Activated CD4-positive, CD25-positive, alpha-beta regulatory T cell treated with anti-CD3 and anti-CD28 coated beads, Interleukin-2, amount 50 U/mL, for 16 hours (primary cell): ENCODE results near the gene CBX6.

Experiments used
- DNase-seq: peaks from one replicate; pipeline ENCODE4 v3.0.0-alpha.2; 2020; ENCODE audit warnings: low read depth, low spot score

The CBX6 gene

DNA sequence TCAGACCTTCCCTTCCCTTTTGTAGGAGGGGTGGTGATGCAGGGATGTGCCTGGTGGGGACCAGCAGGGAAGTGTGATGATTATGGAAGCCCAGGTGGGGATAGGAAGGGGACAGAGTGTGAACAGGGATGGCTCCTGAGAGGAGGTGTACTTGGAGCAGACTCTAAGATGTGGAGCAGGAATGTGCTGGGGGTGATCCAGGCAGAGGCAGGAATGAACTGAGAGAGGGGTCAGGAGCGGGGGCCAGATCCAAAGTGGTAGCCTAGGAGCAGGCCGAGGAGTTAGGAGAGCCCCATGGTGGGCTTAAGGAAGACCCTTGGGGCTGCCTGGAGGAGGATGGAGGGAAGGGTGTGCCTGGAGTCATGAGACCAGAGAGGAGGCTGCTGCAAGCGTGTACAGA, 31.9 kb downstream of the CBX6 start:
- no peak for DNase-seq

DNA sequence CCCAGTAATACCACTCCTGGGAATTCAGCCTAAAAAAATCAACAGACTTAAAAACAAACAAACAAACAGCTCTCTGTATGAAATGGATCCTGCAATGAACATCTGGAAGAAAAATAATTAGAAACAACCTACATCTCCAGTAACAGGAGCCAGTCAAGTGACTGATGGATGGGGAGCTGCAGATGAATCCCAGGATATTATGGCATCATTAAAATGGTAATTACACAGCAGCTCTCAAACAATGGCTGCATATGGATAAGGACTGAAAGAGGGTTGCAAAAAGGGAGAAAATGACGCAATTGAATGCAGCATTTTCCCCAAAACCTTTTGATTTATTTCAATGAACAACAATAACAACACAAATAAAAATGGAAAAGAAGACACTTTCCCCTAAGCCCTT, 32.3 kb downstream of the CBX6 start:
- no peak for DNase-seq

DNA sequence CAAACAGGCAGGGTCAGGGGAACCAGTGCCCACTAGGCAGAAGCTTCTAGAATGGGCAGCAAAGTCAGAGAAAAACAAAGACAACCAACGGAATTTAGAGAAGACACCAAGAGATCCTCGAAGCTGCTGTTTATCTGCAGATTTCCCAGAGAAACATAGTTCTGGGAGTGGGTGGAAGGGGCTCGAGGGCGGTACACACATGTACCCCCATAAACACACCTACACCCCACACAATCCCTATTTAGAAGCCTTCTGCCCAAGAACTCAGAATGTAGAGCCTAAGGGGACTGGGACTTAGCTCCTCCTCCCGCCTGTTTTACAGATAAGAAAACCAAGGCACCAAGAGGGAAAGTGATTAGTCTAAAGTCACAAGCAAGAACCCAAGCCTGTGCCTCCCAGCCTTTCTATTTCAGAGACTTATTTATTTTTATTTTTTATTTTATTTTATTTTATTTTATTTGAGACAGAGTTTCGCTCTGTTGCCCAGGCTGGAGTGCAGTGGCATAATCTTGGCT, 34.5 kb downstream of the CBX6 start:
- no peak for DNase-seq

DNA sequence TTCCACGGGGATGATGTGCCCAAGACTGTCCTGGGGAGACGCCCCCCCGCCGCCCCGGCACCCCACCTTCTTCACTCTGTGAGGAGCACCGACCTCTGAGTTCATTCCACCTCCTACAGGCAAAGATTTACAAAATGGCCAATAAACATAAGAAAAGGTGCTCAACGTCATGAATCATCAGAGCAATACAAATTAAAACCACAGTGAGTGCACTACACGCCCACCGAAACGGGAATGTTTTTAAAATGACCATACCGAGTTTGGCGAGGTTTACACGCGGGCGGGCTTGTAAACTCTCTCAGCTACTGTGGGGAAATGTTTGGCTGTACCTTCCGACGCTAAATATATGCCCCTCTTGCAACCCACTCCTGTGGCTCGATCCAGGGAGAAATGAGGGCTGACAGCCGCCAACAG, 36.1 kb downstream of the CBX6 start:
- DNase-seq: no peak

DNA sequence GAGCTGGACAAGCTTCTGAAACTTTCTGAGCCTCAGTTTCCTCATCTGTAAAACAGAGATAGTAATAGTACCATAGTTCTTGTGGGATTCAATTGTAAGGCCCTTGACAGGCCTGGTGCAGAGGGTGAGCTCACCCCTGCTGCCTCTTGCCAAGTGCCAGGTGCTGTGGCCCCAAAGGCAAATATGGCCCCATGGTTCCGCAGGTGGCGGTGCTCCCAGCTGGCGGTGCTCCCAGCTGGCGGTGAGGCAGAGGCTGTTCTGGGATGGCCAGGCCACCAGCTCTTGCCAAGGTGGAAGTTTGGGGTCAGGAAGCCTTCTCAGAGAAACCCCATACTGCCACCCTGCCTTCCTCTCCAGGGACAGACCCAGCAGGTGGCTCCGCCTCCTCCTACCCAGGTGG, 37.0 kb downstream of the CBX6 start:
- DNase-seq: no peak

DNA sequence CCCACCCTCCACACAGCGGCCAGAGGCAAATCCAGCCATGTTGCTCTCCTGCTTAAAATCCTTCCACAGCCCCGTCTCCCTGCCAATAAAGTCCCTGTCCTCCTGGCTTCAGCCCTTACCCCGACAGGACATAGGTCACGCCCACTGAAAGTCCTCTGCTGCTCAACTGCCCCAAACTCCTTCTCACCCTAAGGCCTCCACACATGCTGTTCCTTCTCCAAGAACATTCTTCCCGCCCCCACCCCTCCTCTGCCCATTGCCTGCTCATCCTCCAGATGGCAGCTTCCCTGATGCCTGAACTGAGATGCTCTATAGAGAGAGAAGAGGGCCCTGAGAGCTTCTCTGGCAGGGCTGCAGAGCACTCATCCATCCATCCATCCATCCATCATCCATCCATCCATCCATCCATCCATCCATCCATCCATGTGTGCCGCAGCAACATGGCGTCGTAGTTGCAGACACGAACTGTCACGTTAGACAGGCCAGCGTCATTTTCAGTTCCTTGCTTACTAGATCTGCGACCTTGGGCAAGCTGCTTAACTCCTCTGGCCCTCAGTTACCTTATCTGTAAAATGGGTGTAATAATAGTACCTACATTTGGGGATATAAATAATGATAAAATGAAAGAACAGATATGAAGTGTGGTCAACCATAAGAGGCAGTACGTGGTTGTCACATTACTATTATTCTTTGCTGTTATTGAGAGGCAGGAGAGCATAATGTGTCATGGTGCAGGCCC, 37.6 kb downstream of the CBX6 start:
- no peak for DNase-seq

DNA sequence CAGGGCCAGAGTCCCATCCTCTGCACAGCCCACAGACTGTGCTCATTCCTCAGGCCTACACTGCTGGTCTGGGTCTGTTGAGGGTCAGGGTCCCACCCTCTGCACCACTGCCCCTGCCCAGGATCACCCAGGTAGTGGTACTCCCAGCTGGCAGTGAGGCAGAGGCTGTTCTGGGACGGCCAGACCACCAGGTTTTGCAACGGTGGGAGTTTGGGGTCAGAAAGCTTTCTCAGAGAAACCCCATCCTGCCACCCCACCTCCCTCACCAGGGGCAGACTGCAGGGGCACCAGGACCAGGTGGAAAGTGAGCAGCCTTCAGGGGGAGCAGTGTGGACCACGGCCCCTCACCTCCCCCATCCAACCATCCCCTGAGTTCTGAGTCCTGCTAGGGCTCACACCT, 39.0 kb downstream of the CBX6 start:
- no peak for DNase-seq

DNA sequence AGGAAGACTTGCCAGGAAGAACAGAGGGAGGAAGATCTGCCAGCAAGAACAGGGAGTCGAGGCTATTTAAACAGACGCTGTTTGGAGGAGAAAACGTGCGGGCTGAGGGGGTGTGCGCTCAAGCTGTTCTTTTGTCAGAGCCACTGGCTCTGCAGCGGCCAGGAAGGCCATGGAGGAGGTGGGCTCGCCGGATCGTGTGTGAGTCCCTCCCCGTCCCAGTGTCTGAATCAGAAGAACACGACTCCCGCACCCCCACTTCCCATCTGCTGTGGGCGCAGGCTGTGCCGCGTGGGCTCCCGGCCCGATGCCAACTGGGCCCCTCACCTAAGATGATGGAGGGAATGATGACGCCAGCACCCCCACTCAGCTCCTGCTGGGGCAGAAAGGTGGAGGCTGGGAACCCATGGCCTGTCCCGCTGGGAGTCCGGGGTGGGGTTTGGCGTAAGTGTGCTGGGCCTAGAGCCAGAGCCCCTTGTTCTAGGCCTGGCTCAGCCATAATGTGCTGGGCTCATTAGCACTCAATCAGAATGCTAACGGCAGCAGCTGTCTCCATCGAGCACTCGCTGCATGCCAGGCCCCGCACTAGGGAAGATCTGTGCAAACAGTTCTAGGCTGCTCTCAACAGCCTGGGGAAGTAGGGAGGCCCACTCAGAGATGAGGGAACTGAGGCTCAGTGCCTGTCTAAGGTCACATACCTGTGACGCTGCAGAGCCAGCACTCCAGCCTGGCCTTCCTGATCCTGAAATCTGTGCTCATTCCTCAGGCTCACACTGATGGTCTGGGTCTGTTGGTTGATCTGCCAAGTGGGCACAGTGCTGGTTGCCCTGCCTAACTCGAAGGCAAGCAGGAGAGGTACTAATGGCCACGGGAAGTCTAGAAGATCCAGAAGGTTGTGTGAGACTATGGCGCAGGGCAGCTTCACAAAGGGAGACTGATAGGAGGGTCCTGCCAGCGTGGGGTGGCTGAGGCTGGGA, 39.7 kb downstream of the CBX6 start:
- no peak for DNase-seq

DNA sequence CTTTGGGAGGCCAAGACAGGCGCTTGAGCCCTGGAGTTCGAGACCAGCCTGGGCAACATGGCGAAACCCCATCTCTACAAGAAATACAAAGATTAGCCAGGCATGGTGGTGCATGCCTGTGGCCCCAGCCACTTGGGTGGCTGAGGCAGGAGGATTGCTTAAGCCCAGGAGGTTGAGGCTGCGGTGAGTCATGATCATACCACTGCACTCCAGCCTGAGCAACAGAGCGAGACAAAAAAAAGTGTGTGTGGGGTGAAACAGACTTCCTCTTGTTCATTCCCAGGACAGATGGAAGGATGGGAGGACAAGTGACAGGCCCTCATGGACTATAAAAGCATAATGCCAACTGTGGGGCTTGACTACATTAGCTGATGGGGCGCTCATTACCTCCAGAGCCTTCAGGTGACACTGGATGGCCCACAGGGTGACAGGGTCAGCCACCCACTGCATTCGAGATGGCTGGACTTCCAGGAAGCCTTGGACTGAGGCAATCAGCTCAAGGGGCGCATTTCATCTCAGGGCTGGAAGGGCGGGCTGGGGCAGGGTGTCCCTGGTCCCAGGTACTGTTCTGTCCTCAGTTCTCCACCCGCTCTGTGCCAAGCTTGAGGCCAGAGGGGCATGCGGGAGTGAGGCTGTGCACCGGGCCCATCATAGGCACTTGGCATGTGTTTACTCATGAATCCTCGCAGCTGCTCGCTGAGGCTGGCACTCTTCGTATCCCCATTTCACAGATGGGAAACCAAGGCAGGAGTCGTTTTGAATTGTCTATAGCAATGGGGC, 40.7 kb downstream of the CBX6 start:
- no peak for DNase-seq

DNA sequence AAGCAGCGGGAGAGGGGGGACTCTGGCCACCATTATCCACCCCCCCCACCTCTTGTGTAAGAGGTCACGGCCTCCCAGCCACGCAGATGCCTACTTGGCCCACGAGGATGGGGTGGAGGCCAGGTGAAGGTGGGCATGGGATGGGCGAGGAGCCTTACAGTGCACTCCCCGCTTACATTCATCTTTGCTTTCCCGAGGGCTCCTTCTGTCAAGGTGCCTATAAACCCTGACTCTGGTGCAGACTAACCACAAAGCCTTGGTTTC, 41.2 kb downstream of the CBX6 start:
- no peak for DNase-seq

DNA sequence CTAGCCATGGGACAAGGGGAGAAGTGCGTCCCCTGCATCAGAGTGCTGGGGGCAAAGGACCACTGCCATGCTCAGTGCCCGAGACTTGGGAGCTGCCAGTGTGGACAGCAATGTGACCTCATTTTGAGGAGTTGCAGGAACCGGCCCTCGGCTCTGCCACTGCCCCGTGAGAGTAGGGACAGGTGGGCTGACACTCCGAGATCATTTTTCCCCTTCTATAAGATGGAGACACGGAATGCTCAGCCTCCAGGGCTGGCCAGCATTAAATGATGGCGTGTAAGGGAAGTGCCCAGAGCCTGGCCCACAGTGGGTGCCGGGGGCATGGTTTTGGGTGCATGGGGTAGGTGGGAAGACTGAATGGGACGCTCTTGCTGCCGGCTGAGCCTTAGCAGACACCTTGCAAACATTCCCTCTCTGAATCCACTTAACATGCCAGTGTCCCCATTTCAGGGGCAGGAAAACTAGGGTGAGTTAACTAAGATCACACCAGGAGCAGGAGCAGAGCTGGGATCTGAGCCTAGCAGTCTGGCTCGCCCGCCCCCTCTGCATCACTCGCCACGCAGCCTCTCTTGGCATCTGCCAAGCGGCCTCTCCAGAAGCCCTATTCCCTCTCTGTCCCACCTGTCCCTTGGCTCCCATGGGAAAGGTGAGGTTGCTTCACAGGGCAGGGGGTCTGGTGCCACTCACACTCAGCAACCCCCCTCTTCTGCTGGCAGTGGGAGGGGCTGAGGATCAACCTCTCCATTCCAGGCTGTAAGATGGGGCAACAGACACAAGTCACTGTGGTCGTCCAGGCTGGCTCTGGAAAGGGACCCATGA, 41.8 kb downstream of the CBX6 start:
- DNase-seq: no peak

DNA sequence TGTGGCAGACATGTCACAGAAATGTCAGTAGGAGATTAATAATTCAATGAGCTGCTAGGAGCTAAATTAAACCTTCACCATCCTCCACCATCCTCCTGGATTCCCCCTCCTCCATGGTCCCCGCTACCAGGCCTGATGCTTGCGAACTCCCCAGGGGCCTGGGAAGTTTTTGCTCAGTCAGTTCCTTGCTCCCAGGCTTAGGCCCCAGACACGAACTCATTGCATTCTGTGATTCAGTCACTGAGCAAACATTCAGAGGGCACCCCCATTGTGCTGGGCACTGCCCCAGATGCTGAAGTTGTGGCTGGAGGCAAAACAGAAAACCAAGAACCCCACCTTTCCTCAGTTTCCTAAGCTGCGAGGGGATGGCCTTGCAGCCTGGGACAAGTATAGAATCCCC, 42.5 kb downstream of the CBX6 start:
- no peak for DNase-seq

DNA sequence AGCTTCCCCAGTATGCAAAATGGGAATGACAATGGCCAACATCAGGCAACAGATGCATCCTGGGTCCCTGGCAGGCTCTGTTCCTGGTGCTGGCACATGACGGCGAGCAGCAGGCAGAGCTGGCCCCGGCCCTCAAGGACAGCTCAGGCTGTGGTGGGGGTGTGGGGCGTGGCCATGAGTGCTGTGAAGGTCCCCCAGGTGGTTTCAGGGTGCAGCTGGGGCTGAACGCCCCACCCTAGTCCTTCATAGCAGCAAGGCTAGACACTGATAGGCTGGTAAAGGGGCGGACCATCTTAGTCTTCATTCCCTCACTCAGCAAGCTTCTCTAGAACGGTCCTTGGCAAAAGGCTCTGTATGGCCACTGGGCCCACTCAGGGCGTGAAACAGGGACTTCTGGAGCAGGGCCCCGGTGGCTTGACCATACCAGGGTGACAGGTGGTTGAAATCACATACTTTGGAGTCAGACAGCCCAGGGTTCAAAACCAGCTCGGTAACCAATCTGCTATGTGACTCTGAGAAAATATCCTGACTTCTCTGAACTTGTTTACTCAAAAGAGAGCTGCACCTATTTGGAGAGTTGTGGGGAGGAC, 43.3 kb downstream of the CBX6 start:
- no peak for DNase-seq

DNA sequence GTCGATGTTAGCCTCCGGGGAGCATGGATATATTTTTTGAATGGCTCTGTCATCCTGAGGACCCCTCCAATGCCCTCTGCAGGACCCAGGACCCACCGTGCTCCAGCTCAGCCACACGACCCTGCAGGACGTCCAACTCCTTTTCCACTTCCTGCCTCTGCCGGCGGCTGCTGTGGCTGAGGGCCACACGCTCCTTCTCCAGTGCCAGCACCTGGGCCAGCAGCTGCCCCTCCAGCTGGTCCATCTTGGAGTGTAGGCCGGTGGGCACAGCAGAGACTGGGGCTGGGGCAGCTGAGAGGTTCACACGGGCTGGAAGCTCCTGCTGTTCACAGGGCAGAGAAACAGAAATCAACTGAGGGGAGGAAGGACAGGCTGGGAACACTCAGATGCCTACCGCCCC, 43.8 kb downstream of the CBX6 start:
- DNase-seq: no peak

DNA sequence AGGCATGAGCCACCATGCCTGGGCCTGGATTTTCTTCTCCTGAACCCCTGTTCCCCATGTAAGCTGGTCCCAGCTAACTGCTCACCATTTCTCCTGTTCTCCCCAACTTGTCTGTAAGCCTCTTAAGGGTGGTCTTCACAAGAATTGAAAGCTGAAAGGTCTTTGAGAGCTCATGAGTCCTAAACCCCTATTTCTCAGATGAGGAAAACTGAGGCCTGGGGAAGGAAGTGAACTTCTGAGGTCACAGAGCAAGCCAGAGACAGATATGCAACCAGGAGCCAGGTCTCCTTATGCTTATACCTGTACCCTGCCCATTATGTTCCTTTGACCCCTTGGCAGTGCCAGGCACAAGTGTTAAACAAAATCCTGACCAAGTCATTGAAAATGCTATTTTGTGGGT, 44.5 kb downstream of the CBX6 start:
- no peak for DNase-seq

DNA sequence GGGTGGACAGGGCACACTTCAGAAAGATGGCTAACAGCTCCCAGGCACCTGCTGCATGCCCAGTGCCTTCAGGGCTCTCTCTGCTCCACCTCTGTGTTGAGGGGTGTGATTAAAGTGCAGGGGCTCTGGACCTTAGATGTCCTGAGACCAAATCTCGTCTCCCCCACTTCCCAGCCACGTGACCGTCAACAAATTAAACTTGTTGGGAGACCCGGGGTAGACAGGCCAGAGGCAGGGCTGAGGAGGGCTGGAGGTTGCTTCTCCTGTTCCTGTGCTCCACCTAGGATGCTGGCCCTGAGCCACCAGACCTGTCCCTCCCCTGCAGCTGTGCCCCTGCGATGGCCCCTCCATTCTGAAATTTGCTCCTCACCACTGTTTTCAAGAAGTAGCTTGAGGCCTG, 45.2 kb downstream of the CBX6 start:
- DNase-seq: no peak

DNA sequence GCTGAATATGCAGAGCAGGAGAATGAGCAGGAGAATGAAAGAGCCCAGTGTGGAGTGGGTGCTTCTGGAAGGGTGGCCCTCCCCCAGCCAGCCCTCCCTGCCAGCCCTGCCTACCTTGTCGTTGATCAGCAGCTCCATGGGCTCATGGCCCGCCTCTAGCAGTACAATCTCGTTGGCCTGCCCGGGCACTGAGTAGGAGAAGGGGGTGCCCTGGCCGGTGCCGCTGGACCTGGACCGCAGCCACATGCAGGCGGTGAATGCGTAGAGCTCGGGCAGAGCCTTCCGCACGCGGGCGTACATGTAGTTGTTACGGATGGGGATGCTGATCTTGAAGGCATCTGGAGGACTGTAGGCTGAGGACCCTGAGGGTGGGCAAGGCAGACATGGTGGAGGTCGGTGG, 45.6 kb downstream of the CBX6 start:
- DNase-seq: no peak

DNA sequence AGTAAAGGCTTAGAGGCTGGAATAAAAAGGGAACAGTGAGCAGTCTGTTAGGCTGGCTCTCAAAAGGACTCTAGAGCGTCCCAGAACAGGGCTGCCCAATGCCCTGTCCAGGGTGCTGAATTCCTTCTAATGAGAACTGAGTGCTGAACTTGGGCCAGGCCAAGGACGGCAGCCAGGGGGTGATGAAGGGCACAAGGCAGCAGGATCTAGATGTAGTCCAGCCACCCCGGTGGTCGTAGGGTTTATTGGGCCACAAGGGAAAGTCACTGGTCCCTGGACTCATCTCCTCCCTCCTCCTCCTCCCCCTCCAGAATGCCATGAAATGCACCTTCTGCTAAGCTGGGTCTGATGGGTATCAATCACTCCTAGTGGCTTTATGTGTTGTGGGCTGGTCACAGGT, 47.4 kb downstream of the CBX6 start:
- DNase-seq: no peak

DNA sequence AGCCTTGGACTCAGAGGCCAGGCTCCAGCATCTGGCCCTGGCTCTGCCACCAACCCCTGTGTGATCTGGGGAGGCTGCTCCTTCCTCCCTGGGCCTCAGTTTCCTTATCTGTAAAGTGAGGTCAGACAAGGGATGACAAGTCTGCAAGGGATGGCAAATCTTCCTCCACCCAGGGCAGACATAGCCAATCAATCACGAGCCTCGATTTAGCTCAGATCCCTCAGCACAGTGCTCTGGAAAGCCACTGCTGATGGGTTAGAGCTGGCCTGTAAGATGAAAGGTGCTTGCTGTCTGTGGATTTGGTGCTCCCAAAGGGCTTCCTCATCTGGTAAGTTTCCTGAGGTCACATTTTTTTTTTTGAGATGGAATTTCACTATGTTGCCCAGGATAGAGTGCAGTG, 48.4 kb downstream of the CBX6 start:
- DNase-seq: no peak

DNA sequence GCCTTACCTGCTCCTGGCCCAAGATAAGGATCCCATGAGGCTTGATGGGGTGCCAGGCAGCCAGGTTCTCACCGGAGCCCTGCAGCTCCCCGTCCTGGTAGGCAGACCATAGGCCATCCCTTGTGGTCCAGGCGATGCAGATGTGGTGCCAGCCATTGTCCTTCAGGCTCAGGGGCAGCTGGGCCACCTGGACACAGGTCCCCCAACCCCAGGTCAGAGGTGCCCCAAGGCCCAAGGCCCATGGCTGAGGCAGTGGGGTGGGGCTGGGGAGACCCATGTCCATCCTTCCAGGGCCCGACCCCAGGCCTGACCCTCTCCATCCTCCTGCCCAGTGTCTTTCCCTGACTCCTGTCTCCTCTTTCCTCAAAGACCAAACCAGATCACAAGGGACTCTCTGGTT, 48.9 kb downstream of the CBX6 start:
- DNase-seq: no peak

DNA sequence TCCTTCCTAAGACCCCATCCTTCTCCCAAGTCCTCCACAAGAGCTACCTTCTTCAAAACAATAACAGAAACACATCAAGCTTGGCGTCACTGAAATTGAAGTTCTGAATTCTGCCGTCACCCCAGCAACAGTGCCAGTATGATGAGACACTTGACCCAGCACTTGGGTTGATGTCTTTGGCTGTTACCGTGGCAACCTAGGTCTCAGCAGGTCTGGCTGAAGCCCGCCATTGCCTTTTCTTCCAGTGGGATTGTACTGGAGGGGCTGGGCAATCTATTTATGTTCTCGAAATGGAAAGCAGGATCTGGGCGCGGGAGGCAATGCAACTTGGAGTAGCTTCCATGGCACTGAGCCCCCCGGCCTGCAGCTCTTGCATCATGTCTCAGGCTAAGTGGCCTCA, 52.0 kb downstream of the CBX6 start:
- DNase-seq: no peak
